HEK293T (cell line): ENCODE results near the gene POFUT2.

Experiments used
- CTCF ChIA-PET: fragments of 350-600 bp; formaldehyde crosslinking; extraction: SDS; loops from one replicate; lab custom pipeline; 2021; ENCODE audit warnings: antibody characterized with exemption, inconsistent platforms; lab: Yijun Ruan, JAX
- POLR2A ChIA-PET: fragments of 350-600 bp; formaldehyde crosslinking; extraction: SDS; loops from one replicate; lab custom pipeline; 2020; ENCODE audit warnings: antibody characterized with exemption, inconsistent platforms; lab: Yijun Ruan, JAX
- DNase-seq: peaks from one replicate; pipeline ENCODE4 v3.0.0; 2012; ENCODE audit warnings: mixed read lengths; ENCODE audit errors: extremely low spot score
- ARNT ChIP-seq: fragments of 450-650 bp; IDR thresholded peaks from 2 replicates; pipeline ENCODE4 v1.6.1; 2017; ENCODE audit warnings: mild to moderate bottlenecking
- BHLHE40 ChIP-seq: fragments of 450-650 bp; IDR thresholded peaks from 2 replicates; pipeline ENCODE4 v1.6.1; 2016; ENCODE audit warnings: mild to moderate bottlenecking, moderate library complexity, borderline replicate concordance
- CTBP1 ChIP-seq: fragments of 450-650 bp; IDR thresholded peaks from 2 replicates; pipeline ENCODE4 v1.6.1; 2016; ENCODE audit warnings: borderline replicate concordance
- ELF4 ChIP-seq: fragments of 450-650 bp; IDR thresholded peaks from 2 replicates; pipeline ENCODE4 v1.6.1; 2017; ENCODE audit warnings: antibody characterized with exemption
- FOXA1 ChIP-seq: fragments of 450-650 bp; IDR thresholded peaks from 2 replicates; pipeline ENCODE4 v1.6.1; 2016; ENCODE audit warnings: mild to moderate bottlenecking
- FOXK2 ChIP-seq: fragments of 450-650 bp; IDR thresholded peaks from 2 replicates; pipeline ENCODE4 v1.6.1; 2016; ENCODE audit warnings: mild to moderate bottlenecking
- FOXM1 ChIP-seq: fragments of 450-650 bp; IDR thresholded peaks from 2 replicates; pipeline ENCODE4 v1.6.1; 2017; ENCODE audit warnings: mild to moderate bottlenecking, borderline replicate concordance
- HDGF ChIP-seq: fragments of 450-650 bp; IDR thresholded peaks from 2 replicates; pipeline ENCODE4 v1.6.1; 2017; ENCODE audit warnings: antibody characterized with exemption, borderline replicate concordance
- L3MBTL2 ChIP-seq: fragments of 450-650 bp; conservative IDR thresholded peaks from 2 replicates; pipeline ENCODE4 v1.6.1; 2016; ENCODE audit warnings: mild to moderate bottlenecking
- LEF1 ChIP-seq: fragments of 450-650 bp; IDR thresholded peaks from 2 replicates; pipeline ENCODE4 v1.6.1; 2017; ENCODE audit warnings: mild to moderate bottlenecking, borderline replicate concordance
- NFRKB ChIP-seq: fragments of 450-650 bp; IDR thresholded peaks from 2 replicates; pipeline ENCODE4 v1.6.1; 2016; ENCODE audit warnings: mild to moderate bottlenecking, moderate library complexity
- SP1 ChIP-seq: fragments of 450-650 bp; IDR thresholded peaks from 2 replicates; pipeline ENCODE4 v1.6.1; 2017
- SUZ12 ChIP-seq: fragments of 450-650 bp; IDR thresholded peaks from 2 replicates; pipeline ENCODE4 v1.6.1; 2016; ENCODE audit warnings: mild to moderate bottlenecking
- TARDBP ChIP-seq: fragments of 450-650 bp; IDR thresholded peaks from 2 replicates; pipeline ENCODE4 v1.6.1; 2016
- ZNF384 ChIP-seq: fragments of 450-650 bp; IDR thresholded peaks from 2 replicates; pipeline ENCODE4 v1.6.1; 2016
- TF ChIP-seq, protein P1 (sequence below): fragments of 450-650 bp; IDR thresholded peaks from 2 replicates; pipeline ENCODE4 v1.6.1; 2016

POFUT2 gene

DNA sequence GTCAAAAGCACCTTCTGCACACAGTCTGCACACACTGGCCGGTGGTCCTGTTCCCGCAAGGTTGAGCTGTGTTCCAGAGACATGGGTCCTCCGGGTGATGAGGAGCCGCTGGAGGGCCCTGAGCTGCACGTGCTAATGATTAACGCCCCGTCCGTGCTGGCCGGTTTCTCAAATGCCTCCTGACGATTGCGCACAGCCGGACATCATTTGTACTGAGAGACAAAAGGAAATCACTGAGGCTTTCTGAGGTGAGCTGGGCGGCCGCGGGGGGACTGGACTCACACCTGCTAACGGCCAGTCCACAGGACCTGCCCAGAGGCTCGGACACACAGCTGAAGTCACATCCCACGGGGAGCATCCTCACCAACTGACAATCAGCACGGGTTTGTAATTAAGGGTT is 29.2 kb downstream of the POFUT2 start:
- DNase-seq = no peak
- CTCF ChIA-PET = no interaction called here
- TF ChIP-seq, protein P1, sequence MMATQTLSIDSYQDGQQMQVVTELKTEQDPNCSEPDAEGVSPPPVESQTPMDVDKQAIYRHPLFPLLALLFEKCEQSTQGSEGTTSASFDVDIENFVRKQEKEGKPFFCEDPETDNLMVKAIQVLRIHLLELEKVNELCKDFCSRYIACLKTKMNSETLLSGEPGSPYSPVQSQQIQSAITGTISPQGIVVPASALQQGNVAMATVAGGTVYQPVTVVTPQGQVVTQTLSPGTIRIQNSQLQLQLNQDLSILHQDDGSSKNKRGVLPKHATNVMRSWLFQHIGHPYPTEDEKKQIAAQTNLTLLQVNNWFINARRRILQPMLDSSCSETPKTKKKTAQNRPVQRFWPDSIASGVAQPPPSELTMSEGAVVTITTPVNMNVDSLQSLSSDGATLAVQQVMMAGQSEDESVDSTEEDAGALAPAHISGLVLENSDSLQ = no peak
- TF ChIP-seq ELF4 (no peak), ARNT (no peak), SUZ12 (no peak), FOXA1 (no peak), ZNF384 (no peak), L3MBTL2 (no peak), CTBP1 (no peak), HDGF (no peak), FOXM1 (no peak), TARDBP (no peak), SP1 (no peak), LEF1 (no peak), BHLHE40 (no peak), FOXK2 (no peak), NFRKB (no peak)
- POLR2A ChIA-PET = no interaction called here

DNA sequence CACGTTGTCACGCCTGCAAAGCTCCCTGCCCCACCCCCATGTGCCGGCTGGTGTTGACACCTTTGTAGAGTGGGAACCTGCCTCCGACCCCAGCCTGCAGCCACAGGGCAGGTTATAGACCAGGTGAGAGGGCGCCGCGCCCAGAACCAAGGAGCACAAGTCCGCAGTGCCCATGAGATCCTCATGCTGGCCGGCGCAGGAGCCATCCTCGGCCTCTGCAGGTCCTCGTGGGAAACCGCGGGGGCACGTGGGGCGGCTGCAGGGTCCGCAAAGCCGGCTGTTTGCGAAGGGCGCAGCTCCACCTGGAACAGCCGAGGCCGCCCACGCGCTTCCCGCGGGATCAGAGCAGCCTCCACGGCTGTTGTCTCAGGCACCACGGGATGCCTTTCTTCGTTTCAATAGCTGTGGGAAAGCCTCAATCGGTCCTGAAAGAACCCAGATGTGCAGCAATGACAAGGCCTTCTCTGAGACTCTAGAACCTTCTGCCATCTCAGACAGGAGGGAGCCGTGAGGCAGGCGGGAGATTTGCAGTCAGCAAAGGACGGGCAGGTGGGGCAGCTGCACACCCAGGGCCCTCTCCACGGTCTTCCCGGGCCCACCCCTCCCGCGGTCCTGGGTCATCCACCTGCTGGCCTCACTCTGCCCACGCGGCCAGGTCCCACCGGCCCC is 29.9 kb downstream of the POFUT2 start:
- TF ChIP-seq CTBP1 = no peak
- TF ChIP-seq LEF1 = no peak
- TF ChIP-seq SP1 = no peak
- TF ChIP-seq ARNT = no peak
- no peak for TF ChIP-seq SUZ12
- TF ChIP-seq, protein P1 = no peak
- no peak for TF ChIP-seq NFRKB
- TF ChIP-seq ZNF384 = no peak
- TF ChIP-seq FOXA1 = no peak
- no peak for TF ChIP-seq FOXK2
- TF ChIP-seq ELF4 = no peak
- no peak for TF ChIP-seq L3MBTL2
- no peak for TF ChIP-seq TARDBP
- ChIA-PET CTCF (no interaction called here), POLR2A (no interaction called here)
- DNase-seq = no peak

DNA sequence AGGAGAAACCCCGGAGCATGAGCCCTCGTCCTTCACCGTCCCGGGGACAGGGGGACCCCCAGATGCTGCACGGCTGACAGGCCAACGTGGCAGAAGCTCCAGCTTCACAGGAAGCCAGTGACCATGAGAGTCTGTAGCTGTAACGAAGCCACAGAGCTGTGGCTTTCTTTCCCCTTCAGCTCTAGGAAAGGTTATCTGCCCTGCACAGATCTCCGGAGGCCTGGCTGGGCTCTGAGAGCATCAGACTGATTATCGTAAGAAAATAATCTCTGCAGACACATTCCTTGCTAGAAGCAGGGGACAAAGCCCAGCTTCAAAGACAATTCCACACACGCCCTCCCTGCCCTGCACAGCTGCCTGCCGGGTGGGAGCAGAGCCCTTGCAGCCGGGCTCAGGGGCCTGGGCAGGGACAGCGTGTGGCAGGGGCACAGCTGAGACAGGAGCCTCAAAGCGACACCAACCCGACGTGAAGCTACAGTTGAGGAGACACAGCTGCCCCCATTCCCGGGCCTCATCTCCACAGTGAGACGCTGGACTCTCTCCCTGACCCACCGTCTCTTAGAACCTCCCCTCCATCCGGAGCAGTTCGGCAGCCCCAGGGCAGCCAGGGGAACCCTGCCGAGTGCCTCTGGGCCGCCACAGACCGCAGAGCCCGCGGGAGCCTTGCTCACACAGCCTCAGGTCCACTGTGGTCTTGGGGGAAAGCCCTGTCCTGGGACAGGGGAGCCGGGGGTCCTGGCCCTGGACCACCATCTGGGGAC is 30.6 kb downstream of the POFUT2 start:
- DNase-seq = no peak
- TF ChIP-seq FOXK2 (no peak), ARNT (no peak), SUZ12 (no peak), TARDBP (no peak), L3MBTL2 (no peak), BHLHE40 (no peak), NFRKB (no peak), ZNF384 (no peak), HDGF (no peak), ELF4 (no peak), LEF1 (no peak), FOXA1 (no peak), FOXM1 (no peak), SP1 (no peak), CTBP1 (no peak)
- TF ChIP-seq, protein P1 = no peak
- POLR2A ChIA-PET = no interaction called here
- CTCF ChIA-PET = no interaction called here

DNA sequence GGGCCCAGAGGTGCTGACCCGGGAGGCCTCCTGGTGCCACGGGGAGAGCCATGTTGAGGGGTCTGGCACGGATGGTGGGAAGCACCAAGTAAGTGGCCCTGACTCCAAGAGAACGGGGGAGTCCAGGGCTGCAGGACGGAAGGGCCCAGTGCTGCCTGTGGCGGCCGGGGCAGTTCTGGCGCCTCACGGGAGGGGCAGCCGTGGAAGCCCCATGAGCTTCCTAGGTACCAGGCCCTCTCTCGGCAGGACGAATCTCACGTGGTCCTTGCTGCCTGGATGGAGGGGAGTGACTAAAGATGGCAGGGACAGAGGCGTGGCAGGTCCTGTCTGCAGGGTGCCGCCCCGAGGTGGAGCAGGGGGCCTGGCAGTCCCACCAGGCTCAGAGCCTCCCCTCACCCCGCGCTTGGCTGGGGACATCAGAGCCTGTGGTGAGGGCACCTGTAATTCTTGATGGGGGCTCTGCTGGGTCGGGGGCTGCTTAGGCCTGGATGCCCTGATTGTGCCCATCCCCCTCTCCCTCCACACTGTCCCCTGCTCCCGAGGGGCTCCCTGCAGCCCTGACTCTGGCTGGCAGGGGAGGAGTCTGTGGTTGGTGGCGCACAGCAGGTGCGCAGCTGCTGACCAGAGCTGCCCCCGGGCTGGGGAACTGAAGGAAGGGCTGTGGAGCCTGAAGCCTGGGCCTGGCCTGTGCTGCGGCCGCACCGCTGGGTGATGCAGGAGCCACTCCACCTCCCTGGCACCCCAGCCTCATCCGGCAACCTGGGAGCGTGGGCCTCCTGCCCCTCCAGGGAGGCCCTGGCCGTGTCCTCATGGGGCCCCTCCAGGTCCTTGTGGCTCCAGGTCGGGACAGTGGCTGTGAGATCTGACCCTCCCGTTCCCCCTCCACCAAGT is 31.4 kb downstream of the POFUT2 start:
- TF ChIP-seq ARNT (no peak), NFRKB (no peak), FOXK2 (no peak), SUZ12 (no peak), L3MBTL2 (no peak), TARDBP (no peak), SP1 (no peak), ELF4 (no peak), HDGF (no peak), LEF1 (no peak), ZNF384 (no peak), CTBP1 (no peak), BHLHE40 (no peak), FOXA1 (no peak)
- TF ChIP-seq, protein P1 = no peak
- DNase-seq = no peak
- ChIA-PET CTCF (no interaction called here), POLR2A (no interaction called here)
